ENCODE measurements around the gene XG. TPM values are rescaled to one million over a fixed set of nuclear protein-coding genes. Genes with fewer than 3 reads are reported as not detected.
A peak's percentile ranks its signal among the peaks of the same experiment; 100 is the strongest.

The XG gene
- total and polyA plus RNA-seq, 2 donors (not counting 1 experiment from before 2014, with no cell fraction given): 3.6 to 4.1 TPM

GRCh38 chrX:2840961-2841360, 89.1 kb downstream of the XG start:
- no peak overlapping the region for H3K4me3 ChIP-seq (replicated peaks in 1 of 4; ENCODE audit: control extremely low read depth in 1 of 4, insufficient read depth in 1 of 4, low read depth in 3 of 4, low read length in 4 of 4)
- H3K4me1 ChIP-seq (ENCODE audit: control insufficient read depth, extremely low read depth, insufficient read depth, low read length): no peaks in the 10 kb centered on the region
- no peaks in the 10 kb centered on the region for H3K79me2 ChIP-seq (ENCODE audit: control insufficient read depth, insufficient read depth, low read length)
- no peak overlapping the region for H3K27ac ChIP-seq (ENCODE audit: insufficient read depth, low read length)
- H3K9ac ChIP-seq (ENCODE audit: insufficient read depth, low read length): no peak overlapping the region
- DNase-seq (ENCODE audit: low read depth in 2 of 2): no peak
- H3K9me3 ChIP-seq (ENCODE audit: control insufficient read depth, insufficient read depth, low read depth, low read length): no peaks in the 10 kb centered on the region
- H3K36me3 ChIP-seq (ENCODE audit: control insufficient read depth, insufficient read depth, low read length): no peaks in the 10 kb centered on the region
- H4K20me1 ChIP-seq (ENCODE audit: control insufficient read depth, extremely low read depth, insufficient read depth, low read length): no peaks in the 10 kb centered on the region
- no peak overlapping the region for H3K4me2 ChIP-seq (ENCODE audit: extremely low read depth, insufficient read depth, low read length)
- TF ChIP-seq, protein P1, sequence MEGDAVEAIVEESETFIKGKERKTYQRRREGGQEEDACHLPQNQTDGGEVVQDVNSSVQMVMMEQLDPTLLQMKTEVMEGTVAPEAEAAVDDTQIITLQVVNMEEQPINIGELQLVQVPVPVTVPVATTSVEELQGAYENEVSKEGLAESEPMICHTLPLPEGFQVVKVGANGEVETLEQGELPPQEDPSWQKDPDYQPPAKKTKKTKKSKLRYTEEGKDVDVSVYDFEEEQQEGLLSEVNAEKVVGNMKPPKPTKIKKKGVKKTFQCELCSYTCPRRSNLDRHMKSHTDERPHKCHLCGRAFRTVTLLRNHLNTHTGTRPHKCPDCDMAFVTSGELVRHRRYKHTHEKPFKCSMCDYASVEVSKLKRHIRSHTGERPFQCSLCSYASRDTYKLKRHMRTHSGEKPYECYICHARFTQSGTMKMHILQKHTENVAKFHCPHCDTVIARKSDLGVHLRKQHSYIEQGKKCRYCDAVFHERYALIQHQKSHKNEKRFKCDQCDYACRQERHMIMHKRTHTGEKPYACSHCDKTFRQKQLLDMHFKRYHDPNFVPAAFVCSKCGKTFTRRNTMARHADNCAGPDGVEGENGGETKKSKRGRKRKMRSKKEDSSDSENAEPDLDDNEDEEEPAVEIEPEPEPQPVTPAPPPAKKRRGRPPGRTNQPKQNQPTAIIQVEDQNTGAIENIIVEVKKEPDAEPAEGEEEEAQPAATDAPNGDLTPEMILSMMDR (conservative IDR thresholded peaks at IDR 0.05 in 1 of 2, IDR thresholded peaks at IDR 0.05 in 1 of 2; ENCODE audit: low read depth in 1 of 2, low read length in 2 of 2): no peak
- TF ChIP-seq EZH2 (IDR thresholded peaks at IDR 0.05; ENCODE audit: low read length, missing control alignments): no peak
- H3K27me3 ChIP-seq (ENCODE audit: control insufficient read depth, insufficient read depth, low read length): no peaks in the 10 kb centered on the region
- no peak overlapping the region for H2AFZ ChIP-seq (ENCODE audit: low read length)

GRCh38 chrX:2841537-2841936, 89.7 kb downstream of the XG start:
- DNase-seq (ENCODE audit: low read depth in 2 of 2): peak in 1 of 2 donors; percentile 73
- H3K9me3 ChIP-seq (ENCODE audit: control insufficient read depth, insufficient read depth, low read depth, low read length): no peaks in the 10 kb centered on the region

GRCh38 chrX:2846992-2847391, 95.2 kb downstream of the XG start:
- no peak overlapping the region for H3K27ac ChIP-seq (ENCODE audit: insufficient read depth, low read length)
- no peaks in the 10 kb centered on the region for H3K27me3 ChIP-seq (ENCODE audit: control insufficient read depth, insufficient read depth, low read length)
- H3K9ac ChIP-seq (ENCODE audit: insufficient read depth, low read length): no peak overlapping the region
- no peak overlapping the region for H3K4me2 ChIP-seq (ENCODE audit: extremely low read depth, insufficient read depth, low read length)
- no peak for DNase-seq (ENCODE audit: low read depth in 2 of 2)
- no peaks in the 10 kb centered on the region for H4K20me1 ChIP-seq (ENCODE audit: control insufficient read depth, extremely low read depth, insufficient read depth, low read length)
- H3K9me3 ChIP-seq (ENCODE audit: control insufficient read depth, insufficient read depth, low read depth, low read length): no peaks in the 10 kb centered on the region
- H3K4me3 ChIP-seq (replicated peaks in 1 of 4; ENCODE audit: control extremely low read depth in 1 of 4, insufficient read depth in 1 of 4, low read depth in 3 of 4, low read length in 4 of 4): no peak overlapping the region
- H3K79me2 ChIP-seq (ENCODE audit: control insufficient read depth, insufficient read depth, low read length): no peaks in the 10 kb centered on the region
- no peaks in the 10 kb centered on the region for H3K36me3 ChIP-seq (ENCODE audit: control insufficient read depth, insufficient read depth, low read length)
- H2AFZ ChIP-seq (ENCODE audit: low read length): no peak overlapping the region
- H3K4me1 ChIP-seq (ENCODE audit: control insufficient read depth, extremely low read depth, insufficient read depth, low read length): peaks cover 2% of the 10 kb centered on the region
- TF ChIP-seq EZH2 (IDR thresholded peaks at IDR 0.05; ENCODE audit: low read length, missing control alignments): no peak
- TF ChIP-seq, protein P1 (conservative IDR thresholded peaks at IDR 0.05 in 1 of 2, IDR thresholded peaks at IDR 0.05 in 1 of 2; ENCODE audit: low read depth in 1 of 2, low read length in 2 of 2): no peak

More at GRCh38 chrX:2841537-2841936, 89.7 kb downstream of the XG start:
- Histone ChIP-seq H2AFZ (ENCODE audit: low read length) (no peak overlapping the region), H3K4me3 (replicated peaks in 1 of 4; ENCODE audit: control extremely low read depth in 1 of 4, insufficient read depth in 1 of 4, low read depth in 3 of 4, low read length in 4 of 4) (no peak overlapping the region), H3K4me1 (ENCODE audit: control insufficient read depth, extremely low read depth, insufficient read depth, low read length) (no peaks in the 10 kb centered on the region), H3K27ac (ENCODE audit: insufficient read depth, low read length) (no peak overlapping the region), H4K20me1 (ENCODE audit: control insufficient read depth, extremely low read depth, insufficient read depth, low read length) (no peaks in the 10 kb centered on the region), H3K4me2 (ENCODE audit: extremely low read depth, insufficient read depth, low read length) (no peak overlapping the region), H3K36me3 (ENCODE audit: control insufficient read depth, insufficient read depth, low read length) (no peaks in the 10 kb centered on the region), H3K9ac (ENCODE audit: insufficient read depth, low read length) (no peak overlapping the region), H3K27me3 (ENCODE audit: control insufficient read depth, insufficient read depth, low read length) (no peaks in the 10 kb centered on the region), H3K79me2 (ENCODE audit: control insufficient read depth, insufficient read depth, low read length) (no peaks in the 10 kb centered on the region)
- no peak for TF ChIP-seq EZH2 (IDR thresholded peaks at IDR 0.05; ENCODE audit: low read length, missing control alignments)
- TF ChIP-seq, protein P1 (conservative IDR thresholded peaks at IDR 0.05 in 1 of 2, IDR thresholded peaks at IDR 0.05 in 1 of 2; ENCODE audit: low read depth in 1 of 2, low read length in 2 of 2): no peak

Data from fibroblast of lung (primary cell).